Measurements from ENCODE around the gene AKAP8L. TPM values are rescaled to one million over a fixed set of nuclear protein-coding genes. Genes with fewer than 3 reads are reported as not detected.

AKAP8L gene
- total and polyA plus RNA-seq, 2 of the 8 experiments (the other 6 are each of a cell fraction or from before 2014, with no cell fraction given) = 75.1 to 138 TPM

DNA sequence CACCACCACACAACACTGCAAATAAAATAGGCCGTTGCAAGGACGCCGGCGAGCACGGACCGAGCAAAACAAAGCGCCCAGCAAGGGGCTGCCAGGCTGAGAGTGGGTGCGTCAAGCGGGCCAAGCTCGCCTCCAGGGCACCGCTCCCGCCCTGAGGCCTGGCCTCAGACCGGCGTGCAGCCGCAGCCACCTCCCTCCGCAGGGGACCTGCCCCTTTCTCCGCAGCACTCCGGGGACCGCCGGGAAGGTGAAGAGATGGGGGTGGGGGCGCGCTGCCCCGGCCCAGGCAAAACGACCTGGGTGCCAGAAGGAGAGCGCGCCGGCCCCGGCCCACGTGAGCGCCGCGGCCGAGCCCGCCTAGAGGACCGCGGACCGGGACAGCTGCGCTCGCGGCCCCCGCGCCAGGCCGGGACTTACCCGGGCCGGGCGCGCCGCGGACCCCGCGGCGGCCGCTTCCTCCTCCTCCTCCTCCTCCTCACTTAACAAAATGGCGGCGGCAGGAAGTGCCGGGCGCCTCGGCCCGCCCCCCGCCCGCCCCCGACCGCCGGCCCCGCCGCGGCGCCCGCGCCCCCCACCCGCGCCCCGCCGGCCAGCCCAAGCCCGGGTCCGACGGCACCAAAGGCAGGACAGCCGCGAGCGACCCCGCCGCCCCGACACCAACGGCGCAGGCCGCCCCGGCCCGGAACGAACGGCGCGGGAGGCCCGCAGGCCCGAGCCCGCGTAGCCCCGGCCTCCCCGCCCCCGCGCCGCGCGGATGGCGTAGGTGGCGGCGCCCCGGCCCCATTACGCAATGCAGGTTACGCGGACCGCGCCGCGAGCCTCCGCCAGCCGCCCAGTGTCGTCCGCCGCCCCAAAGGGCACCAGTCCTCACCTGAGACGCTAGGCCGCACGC, 87.1 kb downstream of the AKAP8L start (continued):
- TF ChIP-seq, protein P1, sequence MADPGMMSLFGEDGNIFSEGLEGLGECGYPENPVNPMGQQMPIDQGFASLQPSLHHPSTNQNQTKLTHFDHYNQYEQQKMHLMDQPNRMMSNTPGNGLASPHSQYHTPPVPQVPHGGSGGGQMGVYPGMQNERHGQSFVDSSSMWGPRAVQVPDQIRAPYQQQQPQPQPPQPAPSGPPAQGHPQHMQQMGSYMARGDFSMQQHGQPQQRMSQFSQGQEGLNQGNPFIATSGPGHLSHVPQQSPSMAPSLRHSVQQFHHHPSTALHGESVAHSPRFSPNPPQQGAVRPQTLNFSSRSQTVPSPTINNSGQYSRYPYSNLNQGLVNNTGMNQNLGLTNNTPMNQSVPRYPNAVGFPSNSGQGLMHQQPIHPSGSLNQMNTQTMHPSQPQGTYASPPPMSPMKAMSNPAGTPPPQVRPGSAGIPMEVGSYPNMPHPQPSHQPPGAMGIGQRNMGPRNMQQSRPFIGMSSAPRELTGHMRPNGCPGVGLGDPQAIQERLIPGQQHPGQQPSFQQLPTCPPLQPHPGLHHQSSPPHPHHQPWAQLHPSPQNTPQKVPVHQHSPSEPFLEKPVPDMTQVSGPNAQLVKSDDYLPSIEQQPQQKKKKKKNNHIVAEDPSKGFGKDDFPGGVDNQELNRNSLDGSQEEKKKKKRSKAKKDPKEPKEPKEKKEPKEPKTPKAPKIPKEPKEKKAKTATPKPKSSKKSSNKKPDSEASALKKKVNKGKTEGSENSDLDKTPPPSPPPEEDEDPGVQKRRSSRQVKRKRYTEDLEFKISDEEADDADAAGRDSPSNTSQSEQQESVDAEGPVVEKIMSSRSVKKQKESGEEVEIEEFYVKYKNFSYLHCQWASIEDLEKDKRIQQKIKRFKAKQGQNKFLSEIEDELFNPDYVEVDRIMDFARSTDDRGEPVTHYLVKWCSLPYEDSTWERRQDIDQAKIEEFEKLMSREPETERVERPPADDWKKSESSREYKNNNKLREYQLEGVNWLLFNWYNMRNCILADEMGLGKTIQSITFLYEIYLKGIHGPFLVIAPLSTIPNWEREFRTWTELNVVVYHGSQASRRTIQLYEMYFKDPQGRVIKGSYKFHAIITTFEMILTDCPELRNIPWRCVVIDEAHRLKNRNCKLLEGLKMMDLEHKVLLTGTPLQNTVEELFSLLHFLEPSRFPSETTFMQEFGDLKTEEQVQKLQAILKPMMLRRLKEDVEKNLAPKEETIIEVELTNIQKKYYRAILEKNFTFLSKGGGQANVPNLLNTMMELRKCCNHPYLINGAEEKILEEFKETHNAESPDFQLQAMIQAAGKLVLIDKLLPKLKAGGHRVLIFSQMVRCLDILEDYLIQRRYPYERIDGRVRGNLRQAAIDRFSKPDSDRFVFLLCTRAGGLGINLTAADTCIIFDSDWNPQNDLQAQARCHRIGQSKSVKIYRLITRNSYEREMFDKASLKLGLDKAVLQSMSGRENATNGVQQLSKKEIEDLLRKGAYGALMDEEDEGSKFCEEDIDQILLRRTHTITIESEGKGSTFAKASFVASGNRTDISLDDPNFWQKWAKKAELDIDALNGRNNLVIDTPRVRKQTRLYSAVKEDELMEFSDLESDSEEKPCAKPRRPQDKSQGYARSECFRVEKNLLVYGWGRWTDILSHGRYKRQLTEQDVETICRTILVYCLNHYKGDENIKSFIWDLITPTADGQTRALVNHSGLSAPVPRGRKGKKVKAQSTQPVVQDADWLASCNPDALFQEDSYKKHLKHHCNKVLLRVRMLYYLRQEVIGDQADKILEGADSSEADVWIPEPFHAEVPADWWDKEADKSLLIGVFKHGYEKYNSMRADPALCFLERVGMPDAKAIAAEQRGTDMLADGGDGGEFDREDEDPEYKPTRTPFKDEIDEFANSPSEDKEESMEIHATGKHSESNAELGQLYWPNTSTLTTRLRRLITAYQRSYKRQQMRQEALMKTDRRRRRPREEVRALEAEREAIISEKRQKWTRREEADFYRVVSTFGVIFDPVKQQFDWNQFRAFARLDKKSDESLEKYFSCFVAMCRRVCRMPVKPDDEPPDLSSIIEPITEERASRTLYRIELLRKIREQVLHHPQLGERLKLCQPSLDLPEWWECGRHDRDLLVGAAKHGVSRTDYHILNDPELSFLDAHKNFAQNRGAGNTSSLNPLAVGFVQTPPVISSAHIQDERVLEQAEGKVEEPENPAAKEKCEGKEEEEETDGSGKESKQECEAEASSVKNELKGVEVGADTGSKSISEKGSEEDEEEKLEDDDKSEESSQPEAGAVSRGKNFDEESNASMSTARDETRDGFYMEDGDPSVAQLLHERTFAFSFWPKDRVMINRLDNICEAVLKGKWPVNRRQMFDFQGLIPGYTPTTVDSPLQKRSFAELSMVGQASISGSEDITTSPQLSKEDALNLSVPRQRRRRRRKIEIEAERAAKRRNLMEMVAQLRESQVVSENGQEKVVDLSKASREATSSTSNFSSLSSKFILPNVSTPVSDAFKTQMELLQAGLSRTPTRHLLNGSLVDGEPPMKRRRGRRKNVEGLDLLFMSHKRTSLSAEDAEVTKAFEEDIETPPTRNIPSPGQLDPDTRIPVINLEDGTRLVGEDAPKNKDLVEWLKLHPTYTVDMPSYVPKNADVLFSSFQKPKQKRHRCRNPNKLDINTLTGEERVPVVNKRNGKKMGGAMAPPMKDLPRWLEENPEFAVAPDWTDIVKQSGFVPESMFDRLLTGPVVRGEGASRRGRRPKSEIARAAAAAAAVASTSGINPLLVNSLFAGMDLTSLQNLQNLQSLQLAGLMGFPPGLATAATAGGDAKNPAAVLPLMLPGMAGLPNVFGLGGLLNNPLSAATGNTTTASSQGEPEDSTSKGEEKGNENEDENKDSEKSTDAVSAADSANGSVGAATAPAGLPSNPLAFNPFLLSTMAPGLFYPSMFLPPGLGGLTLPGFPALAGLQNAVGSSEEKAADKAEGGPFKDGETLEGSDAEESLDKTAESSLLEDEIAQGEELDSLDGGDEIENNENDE (IDR thresholded peaks at IDR 0.05; ENCODE audit: insufficient replicate concordance, low read length) = no peak
- TF ChIP-seq TAF1 (IDR thresholded peaks at IDR 0.05; ENCODE audit: low read depth, low read length) (peak; percentile 52), KDM5A (IDR thresholded peaks at IDR 0.05; ENCODE audit: low read length) (no peak), GABPA (IDR thresholded peaks at IDR 0.05; ENCODE audit: borderline replicate concordance, insufficient read depth, low read length) (no peak), PHF8 (conservative IDR thresholded peaks at IDR 0.05; ENCODE audit: low read depth, low read length) (peak; percentile 58; the same call in 1 of the 2 replicates), RBBP5 (IDR thresholded peaks at IDR 0.05; ENCODE audit: borderline replicate concordance, low read depth, low read length) (no peak), KDM1A (IDR thresholded peaks at IDR 0.05; ENCODE audit: borderline replicate concordance, low read length) (no peak), TCF12 (IDR thresholded peaks at IDR 0.05; ENCODE audit: low read depth, low read length) (no peak), CBX8 (IDR thresholded peaks at IDR 0.05; ENCODE audit: borderline replicate concordance, low read depth, low read length) (no peak)

Data from H1 (cell line).